Thoracic aorta (tissue), 2 donors: ENCODE measurements around the gene TMEM19. TPM values are rescaled to one million over a fixed set of nuclear protein-coding genes. Genes with fewer than 3 reads are reported as not detected.
A peak's percentile ranks its signal among the peaks of the same experiment; 100 is the strongest.

Experiments used
- ATAC-seq: fragments of 150-250 bp; one replicate; pipeline ENCODE4 v1.8.0; 2017; ENCODE audit warnings: low read depth; ENCODE audit not compliant: insufficient number of reproducible peaks, low FRiP score
- DNase-seq: peaks from one replicate; pipeline ENCODE4 v3.0.0-alpha.2; 2020; ENCODE audit warnings: low spot score
- H3K27ac ChIP-seq, 2 donors: fragments of 200-600 bp; sonication (generic); 1 replicate in 1 of 2; 2 replicates in 1 of 2; pipeline ENCODE4 v1.5.1; 2016; ENCODE audit warnings: mild to moderate bottlenecking in 2 of 2, moderate library complexity in 2 of 2
- H3K27me3 ChIP-seq: fragments of 200-600 bp; sonication (generic); replicated peaks from 2 replicates; pipeline ENCODE4 v1.6.0; 2016; ENCODE audit warnings: mild to moderate bottlenecking; ENCODE audit not compliant: insufficient read depth
- H3K36me3 ChIP-seq: fragments of 200-600 bp; sonication (generic); one replicate; pipeline ENCODE4 v1.5.1; 2016
- H3K4me1 ChIP-seq, 2 donors: fragments of 200-600 bp; sonication (generic); 1 replicate in 1 of 2; 2 replicates in 1 of 2; pipeline versions ENCODE4 v1.5.1 to v1.6.0; 2016; ENCODE audit warnings: low read depth in 2 of 2, mild to moderate bottlenecking in 1 of 2; ENCODE audit not compliant: control insufficient read depth in 1 of 2
- H3K4me3 ChIP-seq: fragments of 200-600 bp; sonication (generic); 2 replicates; pipeline ENCODE4 v1.5.1; 2016; ENCODE audit warnings: mild to moderate bottlenecking
- H3K9me3 ChIP-seq: fragments of 200-600 bp; sonication (generic); 2 replicates; pipeline ENCODE4 v1.5.1; 2016
- total RNA-seq, 2 donors: library from RNA; depleted of rRNA; stranded (reverse); fragments of >200 nt; gene quantifications; one replicate each; pipeline versions ENCODE4 v1.1.0 to v1.2.3, GENCODE V29; 2016
- TF ChIP-seq, protein P1 (sequence below): fragments of 200-600 bp; sonication (generic); IDR thresholded peaks from one replicate; pipeline ENCODE4 v1.5.1; 2019; ENCODE audit warnings: antibody characterized with exemption

Gene TMEM19
- total RNA-seq, 2 donors from 2014 or later = 18.4 to 39.4 TPM

GRCh38 chr12:71664411-71665089, 21.3 kb upstream of the TMEM19 start:
- no peaks in the 10 kb centered on the region for H3K27me3 ChIP-seq
- H3K9me3 ChIP-seq = no peaks in the 10 kb centered on the region
- ATAC-seq (peak; percentile 1), DNase-seq (no peak)
- H3K4me3 ChIP-seq = peak overlapping the region; percentile 86
- H3K36me3 ChIP-seq = peaks cover 5% of the 10 kb centered on the region
- peak overlapping the region; percentile 93 to 96 for H3K27ac ChIP-seq
- TF ChIP-seq, protein P1, sequence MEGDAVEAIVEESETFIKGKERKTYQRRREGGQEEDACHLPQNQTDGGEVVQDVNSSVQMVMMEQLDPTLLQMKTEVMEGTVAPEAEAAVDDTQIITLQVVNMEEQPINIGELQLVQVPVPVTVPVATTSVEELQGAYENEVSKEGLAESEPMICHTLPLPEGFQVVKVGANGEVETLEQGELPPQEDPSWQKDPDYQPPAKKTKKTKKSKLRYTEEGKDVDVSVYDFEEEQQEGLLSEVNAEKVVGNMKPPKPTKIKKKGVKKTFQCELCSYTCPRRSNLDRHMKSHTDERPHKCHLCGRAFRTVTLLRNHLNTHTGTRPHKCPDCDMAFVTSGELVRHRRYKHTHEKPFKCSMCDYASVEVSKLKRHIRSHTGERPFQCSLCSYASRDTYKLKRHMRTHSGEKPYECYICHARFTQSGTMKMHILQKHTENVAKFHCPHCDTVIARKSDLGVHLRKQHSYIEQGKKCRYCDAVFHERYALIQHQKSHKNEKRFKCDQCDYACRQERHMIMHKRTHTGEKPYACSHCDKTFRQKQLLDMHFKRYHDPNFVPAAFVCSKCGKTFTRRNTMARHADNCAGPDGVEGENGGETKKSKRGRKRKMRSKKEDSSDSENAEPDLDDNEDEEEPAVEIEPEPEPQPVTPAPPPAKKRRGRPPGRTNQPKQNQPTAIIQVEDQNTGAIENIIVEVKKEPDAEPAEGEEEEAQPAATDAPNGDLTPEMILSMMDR = no peak
- peaks cover 14 to 31% of the 10 kb centered on the region in 2 donors for H3K4me1 ChIP-seq

GRCh38 chr12:71665090-71665463, 20.8 kb upstream of the TMEM19 start:
- no peak for DNase-seq
- TF ChIP-seq, protein P1 = no peak
- Histone ChIP-seq H3K27ac (peak overlapping the region in 1 of 2 donors; percentile 96), H3K4me1 (peaks cover 14 to 30% of the 10 kb centered on the region in 2 donors), H3K4me3 (peak overlapping the region; percentile 86), H3K9me3 (no peaks in the 10 kb centered on the region), H3K27me3 (no peaks in the 10 kb centered on the region), H3K36me3 (no peaks in the 10 kb centered on the region)
- ATAC-seq = no peak

DNA sequence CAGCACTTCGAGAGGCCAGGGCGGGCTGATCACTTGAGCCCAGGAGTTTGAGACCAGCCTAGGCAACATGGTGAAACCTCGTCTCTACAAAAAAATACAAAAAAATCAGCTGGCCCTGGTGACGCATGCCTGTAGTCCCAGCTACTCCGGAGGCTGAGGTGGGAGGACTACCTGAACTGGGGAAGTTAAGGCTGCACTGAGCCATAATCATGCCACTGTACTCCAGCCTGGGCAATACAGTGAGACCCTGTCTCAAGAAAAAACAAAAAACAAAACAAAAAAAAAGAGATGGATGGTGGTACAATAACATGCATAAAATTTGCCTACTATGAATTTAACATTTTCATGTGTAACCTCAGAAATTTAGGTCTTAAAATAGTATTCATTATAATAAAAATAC, 19.6 kb upstream of the TMEM19 start:
- TF ChIP-seq, protein P1 = no peak
- peaks cover 6 to 20% of the 10 kb centered on the region in 2 donors for H3K4me1 ChIP-seq
- DNase-seq (no peak), ATAC-seq (no peak)
- no peak overlapping the region for H3K4me3 ChIP-seq
- no peaks in the 10 kb centered on the region for H3K36me3 ChIP-seq
- H3K9me3 ChIP-seq = no peaks in the 10 kb centered on the region
- H3K27ac ChIP-seq = no peak overlapping the region
- no peaks in the 10 kb centered on the region for H3K27me3 ChIP-seq

DNA sequence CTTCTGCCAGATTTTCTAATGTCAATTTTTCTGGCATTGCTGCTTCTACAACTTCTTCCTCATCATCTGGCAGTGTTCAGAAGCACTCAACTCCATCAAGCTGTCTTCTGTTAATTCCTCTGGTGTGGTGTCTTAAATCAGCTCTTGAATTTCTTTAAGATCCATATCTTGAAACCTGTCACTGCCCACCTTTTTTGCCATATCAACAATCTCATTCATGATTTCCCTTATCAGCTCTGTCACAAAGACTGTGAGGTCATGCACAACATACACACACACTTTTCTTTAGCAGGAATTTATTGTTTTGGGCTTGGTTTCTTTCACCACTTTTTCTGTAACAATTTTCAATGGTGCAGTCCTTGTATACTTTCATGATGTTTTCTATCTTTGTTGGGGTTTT, 14.6 kb upstream of the TMEM19 start:
- no peak overlapping the region for H3K4me3 ChIP-seq

DNA sequence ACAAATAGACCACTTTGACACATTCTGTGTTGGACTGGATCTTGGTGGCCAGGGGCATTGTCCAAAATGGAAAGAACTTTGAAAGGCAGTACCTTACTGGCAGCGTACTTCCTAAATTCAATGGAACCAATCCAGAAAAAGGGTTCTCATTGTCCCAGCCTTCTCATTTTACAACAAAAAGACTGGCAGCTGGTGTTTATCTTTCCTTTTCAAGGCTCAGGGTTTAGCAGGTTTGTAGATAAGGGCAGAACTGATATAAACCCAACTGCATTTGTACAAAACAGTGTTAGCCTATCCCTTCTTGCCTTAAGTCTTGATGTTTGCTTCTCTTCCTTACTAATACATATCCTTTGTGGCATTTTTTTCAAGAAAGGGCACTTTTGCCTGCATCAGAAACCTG, 14.1 kb upstream of the TMEM19 start:
- TF ChIP-seq, protein P1 = no peak
- Histone ChIP-seq H3K27me3 (no peaks in the 10 kb centered on the region), H3K4me3 (no peak overlapping the region), H3K27ac (no peak overlapping the region), H3K9me3 (no peaks in the 10 kb centered on the region), H3K36me3 (no peaks in the 10 kb centered on the region), H3K4me1 (no peaks in the 10 kb centered on the region)
- DNase-seq (no peak), ATAC-seq (no peak)

More for the DNA sequence above, 14.6 kb upstream of the TMEM19 start:
- ATAC-seq = no peak
- no peaks in the 10 kb centered on the region for H3K36me3 ChIP-seq
- H3K9me3 ChIP-seq = no peaks in the 10 kb centered on the region
- no peaks in the 10 kb centered on the region for H3K27me3 ChIP-seq
- peaks cover 0 to under 1% of the 10 kb centered on the region in 2 donors for H3K4me1 ChIP-seq
- DNase-seq = no peak
- no peak overlapping the region for H3K27ac ChIP-seq
- TF ChIP-seq, protein P1 = no peak
